Gastrocnemius medialis (tissue), 4 donors: ENCODE results near the gene PALLD. TPM values are rescaled to one million over a fixed set of nuclear protein-coding genes. Genes with fewer than 3 reads are reported as not detected.
A peak's percentile ranks its signal among the peaks of the same experiment; 100 is the strongest.

ENCODE experiments used
- ATAC-seq, 2 donors: fragments of 150-250 bp; one replicate each; pipeline ENCODE4 v1.9.1; 2016
- DNase-seq, 2 donors: peaks; one replicate each; pipeline ENCODE4 v3.0.0-alpha.2; 2019
- H3K27ac ChIP-seq, 4 donors: fragments of 200-600 bp; sonication (generic); 1 replicate in 1 of 4; 2 replicates in 3 of 4; pipeline ENCODE4 v1.5.1; 2016 to 2018; ENCODE audit warnings: mild to moderate bottlenecking in 2 of 4, moderate library complexity in 1 of 4
- H3K27me3 ChIP-seq, 3 donors: fragments of 200-600 bp; sonication (generic) in 2 of 3; 1 replicate in 1 of 3; 2 replicates in 2 of 3; pipeline versions ENCODE4 v1.5.1 to v1.6.0; 2016 to 2019; ENCODE audit warnings: mild to moderate bottlenecking in 1 of 3, moderate library complexity in 1 of 3
- H3K36me3 ChIP-seq, 2 donors: fragments of 200-600 bp; sonication (generic) in 1 of 2; one replicate each; pipeline ENCODE4 v1.5.1; 2017 to 2018
- H3K4me1 ChIP-seq, 2 donors: fragments of 200-600 bp; sonication (generic) in 1 of 2; one replicate each; pipeline ENCODE4 v1.5.1; 2016 to 2017; ENCODE audit warnings: mild to moderate bottlenecking in 2 of 2
- H3K4me3 ChIP-seq, 4 donors: fragments of 200-600 bp; sonication (generic) in 3 of 4; 1 replicate in 1 of 4; 2 replicates in 3 of 4; pipeline ENCODE4 v1.5.1; 2016 to 2019; ENCODE audit warnings: mild to moderate bottlenecking in 2 of 4
- H3K9me3 ChIP-seq, 3 donors: fragments of 200-600 bp; sonication (generic) in 2 of 3; 1 replicate in 1 of 3; 2 replicates in 2 of 3; pipeline ENCODE4 v1.5.1; 2016 to 2019
- CTCF ChIP-seq, 5 experiments: fragments of 450-650 bp in 3 of 5; fragments of 200-600 bp in 2 of 5; sonication (generic) in 2 of 5; IDR thresholded peaks in 4 of 5; conservative IDR thresholded peaks in 1 of 5; 1 replicate in 4 of 5; 2 replicates in 1 of 5; pipeline ENCODE4 v1.5.1; 2016 to 2019; ENCODE audit warnings: antibody characterized with exemption in 5 of 5, mild to moderate bottlenecking in 3 of 5, moderate library complexity in 3 of 5
- POLR2A ChIP-seq, 2 donors: fragments of 450-650 bp; IDR thresholded peaks; one replicate each; pipeline ENCODE4 v1.6.1; 2017; ENCODE audit warnings: antibody characterized with exemption in 2 of 2, mild to moderate bottlenecking in 2 of 2, moderate library complexity in 2 of 2
- in situ Hi-C, 4 donors: fragments of 200-750 bp; cut with MboI; loops; one replicate each; pipeline versions ENCODE4 v1.15.0 to v1.8.0; 2017; ENCODE audit warnings: low sequenced_read_pairs in 4 of 4
- intact Hi-C: fragments of 100-400 bp; cut with DNase I; formaldehyde crosslinking; loops from one replicate; pipeline ENCODE4 v1.15.1; 2023; ENCODE audit warnings: low total_unique reads
- total RNA-seq, 4 donors: library from RNA; depleted of rRNA; stranded (reverse); fragments of >200 nt; gene quantifications; one replicate each; pipeline versions ENCODE4 v1.1.0 to v1.2.3, GENCODE V29; 2016

The PALLD gene
- total RNA-seq, 4 donors from 2014 or later: 165 to 439 (median 319) TPM

GRCh38 chr4:168553714-168554370, 57.0 kb downstream of the PALLD start:
- in situ Hi-C loops (no loop called here), intact Hi-C loops (loop anchor here (5.0 to 10.0 kb wide), 4 partner anchors 42 to 372 kb away; partner anchors contain the start of gene DDX60)
- H3K9me3 ChIP-seq: no peaks in the 10 kb centered on the region
- H3K27me3 ChIP-seq: no peaks in the 10 kb centered on the region
- TF ChIP-seq POLR2A (IDR thresholded peaks at IDR 0.05) (no peak), CTCF (IDR thresholded peaks at IDR 0.05 in 4 of 5, conservative IDR thresholded peaks at IDR 0.05 in 1 of 5) (no peak)
- H3K27ac ChIP-seq: no peak overlapping the region
- no peak for ATAC-seq
- H3K36me3 ChIP-seq: no peaks in the 10 kb centered on the region
- H3K4me3 ChIP-seq: no peak overlapping the region
- H3K4me1 ChIP-seq: peaks cover 18 to 23% of the 10 kb centered on the region in 2 donors
- no peak for DNase-seq

- H3K27ac ChIP-seq: no peak overlapping the region
- H3K4me1 ChIP-seq: peaks cover 19 to 29% of the 10 kb centered on the region in 2 donors
- TF ChIP-seq CTCF (IDR thresholded peaks at IDR 0.05 in 4 of 5, conservative IDR thresholded peaks at IDR 0.05 in 1 of 5) (no peak), POLR2A (IDR thresholded peaks at IDR 0.05) (no peak)
- DNase-seq: no peak
- in situ Hi-C loops: no loop called here
- no peaks in the 10 kb centered on the region for H3K27me3 ChIP-seq
- intact Hi-C loops: loop anchor here (10.0 kb wide), 2 partner anchors 141 to 241 kb away; partner anchors contain the start of gene DDX60
- H3K4me3 ChIP-seq: no peak overlapping the region
- no peaks in the 10 kb centered on the region for H3K9me3 ChIP-seq
- no peaks in the 10 kb centered on the region for H3K36me3 ChIP-seq
- no peak for ATAC-seq
Measured at GRCh38 chr4:168555437-168555836, 58.6 kb downstream of the PALLD start.

GRCh38 chr4:168557658-168558057, 60.8 kb downstream of the PALLD start:
- Histone ChIP-seq H3K27me3 (no peaks in the 10 kb centered on the region), H3K4me1 (peaks cover 40 to 50% of the 10 kb centered on the region in 2 donors), H3K36me3 (no peaks in the 10 kb centered on the region), H3K9me3 (no peaks in the 10 kb centered on the region), H3K4me3 (no peak overlapping the region), H3K27ac (peak overlapping the region in 2 of 4 donors; percentile 1 to 64)
- ATAC-seq: no peak
- in situ Hi-C loops (no loop called here), intact Hi-C loops (loop anchor here (10.0 kb wide), 2 partner anchors 143 to 243 kb away; partner anchors contain the start of gene DDX60)
- DNase-seq: no peak
- TF ChIP-seq POLR2A (IDR thresholded peaks at IDR 0.05) (no peak), CTCF (IDR thresholded peaks at IDR 0.05 in 4 of 5, conservative IDR thresholded peaks at IDR 0.05 in 1 of 5) (no peak)

- Histone ChIP-seq H3K36me3 (no peaks in the 10 kb centered on the region), H3K4me1 (peaks cover 46 to 53% of the 10 kb centered on the region in 2 donors), H3K27me3 (no peaks in the 10 kb centered on the region), H3K9me3 (no peaks in the 10 kb centered on the region), H3K27ac (peak overlapping the region in 2 of 4 donors; percentile 64 to 67), H3K4me3 (no peak overlapping the region)
- TF ChIP-seq POLR2A (IDR thresholded peaks at IDR 0.05) (no peak), CTCF (IDR thresholded peaks at IDR 0.05 in 4 of 5, conservative IDR thresholded peaks at IDR 0.05 in 1 of 5) (no peak)
- DNase-seq (no peak), ATAC-seq (no peak)
- intact Hi-C loops: loop anchor here (10.0 kb wide), 2 partner anchors 144 to 244 kb away; partner anchors contain the start of gene DDX60
- in situ Hi-C loops: no loop called here
Measured at GRCh38 chr4:168558599-168558998, 61.7 kb downstream of the PALLD start.
